ENCODE results near the gene SUPT20H.

GRCh38 chr13:36966404-36966803 lies 93.1 kb downstream of the SUPT20H start:
- TF ChIP-seq POLR2A (IDR thresholded peaks at IDR 0.05; ENCODE audit: low read length) (no peak), GATA1 (IDR thresholded peaks at IDR 0.05; ENCODE audit: low read depth, low read length) (no peak)

Measured in erythroblast (primary cell).